ENCODE data around the gene ZNF521.

The ZNF521 gene

GRCh38 chr18:25171334-25171733 lies 180.6 kb downstream of the ZNF521 start (continued):
- TF ChIP-seq TSHZ2 (CRISPR knock-in tag; IDR thresholded peaks at IDR 0.05): no peak

DNA sequence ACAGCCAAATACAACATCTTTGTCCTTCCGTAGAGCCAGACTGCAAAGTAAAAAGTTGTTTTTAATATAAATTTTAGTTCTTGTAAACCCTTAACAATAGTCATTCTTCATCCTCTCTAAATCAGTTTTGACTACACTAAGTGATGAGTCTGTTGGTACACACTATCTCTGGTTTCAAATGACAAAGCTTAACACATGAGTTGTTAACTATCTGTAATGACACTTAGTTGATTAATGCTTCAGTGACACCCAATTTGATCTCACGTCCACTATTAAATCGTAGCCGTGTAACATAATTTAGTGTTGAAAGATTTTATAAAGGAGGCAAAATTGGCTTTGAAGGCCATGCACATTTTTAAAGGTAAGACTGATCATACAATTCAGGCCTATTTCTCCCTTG lies 181.6 kb downstream of the ZNF521 start:
- no peak for ATAC-seq
- no peak for TF ChIP-seq SNAI2 (CRISPR knock-in tag; IDR thresholded peaks at IDR 0.05)
- TF ChIP-seq TSHZ2 (CRISPR knock-in tag; IDR thresholded peaks at IDR 0.05): no peak
- TF ChIP-seq ZNF70 (CRISPR knock-in tag; IDR thresholded peaks at IDR 0.05): no peak
- TF ChIP-seq RARB (CRISPR knock-in tag; IDR thresholded peaks at IDR 0.05): no peak
- TF ChIP-seq PPARA (CRISPR knock-in tag; IDR thresholded peaks at IDR 0.05; ENCODE audit: borderline replicate concordance): no peak
- TF ChIP-seq TCF4 (CRISPR knock-in tag; IDR thresholded peaks at IDR 0.05; ENCODE audit: borderline replicate concordance): no peak
- no peak for TF ChIP-seq ZNF8 (CRISPR knock-in tag; IDR thresholded peaks at IDR 0.05)
- TF ChIP-seq ESRRG (CRISPR knock-in tag; IDR thresholded peaks at IDR 0.05): no peak
- no peak for TF ChIP-seq ZC3H10 (CRISPR knock-in tag; IDR thresholded peaks at IDR 0.05)
- TF ChIP-seq ZNF565 (CRISPR knock-in tag; conservative IDR thresholded peaks at IDR 0.05; ENCODE audit: low read depth): no peak
- TF ChIP-seq ARNTL (CRISPR knock-in tag; IDR thresholded peaks at IDR 0.05; ENCODE audit: borderline replicate concordance, low read depth): no peak
- TF ChIP-seq, protein P1, sequence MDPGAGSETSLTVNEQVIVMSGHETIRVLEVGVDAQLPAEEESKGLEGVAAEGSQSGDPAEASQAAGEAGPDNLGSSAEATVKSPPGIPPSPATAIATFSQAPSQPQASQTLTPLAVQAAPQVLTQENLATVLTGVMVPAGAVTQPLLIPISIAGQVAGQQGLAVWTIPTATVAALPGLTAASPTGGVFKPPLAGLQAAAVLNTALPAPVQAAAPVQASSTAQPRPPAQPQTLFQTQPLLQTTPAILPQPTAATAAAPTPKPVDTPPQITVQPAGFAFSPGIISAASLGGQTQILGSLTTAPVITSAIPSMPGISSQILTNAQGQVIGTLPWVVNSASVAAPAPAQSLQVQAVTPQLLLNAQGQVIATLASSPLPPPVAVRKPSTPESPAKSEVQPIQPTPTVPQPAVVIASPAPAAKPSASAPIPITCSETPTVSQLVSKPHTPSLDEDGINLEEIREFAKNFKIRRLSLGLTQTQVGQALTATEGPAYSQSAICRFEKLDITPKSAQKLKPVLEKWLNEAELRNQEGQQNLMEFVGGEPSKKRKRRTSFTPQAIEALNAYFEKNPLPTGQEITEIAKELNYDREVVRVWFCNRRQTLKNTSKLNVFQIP (CRISPR knock-in tag; IDR thresholded peaks at IDR 0.05; ENCODE audit: borderline replicate concordance, low read depth): no peak
- TF ChIP-seq ZFP3 (CRISPR knock-in tag; IDR thresholded peaks at IDR 0.05): no peak
- TF ChIP-seq PATZ1 (CRISPR knock-in tag; IDR thresholded peaks at IDR 0.05; ENCODE audit: borderline replicate concordance): no peak
- TF ChIP-seq, protein P2, sequence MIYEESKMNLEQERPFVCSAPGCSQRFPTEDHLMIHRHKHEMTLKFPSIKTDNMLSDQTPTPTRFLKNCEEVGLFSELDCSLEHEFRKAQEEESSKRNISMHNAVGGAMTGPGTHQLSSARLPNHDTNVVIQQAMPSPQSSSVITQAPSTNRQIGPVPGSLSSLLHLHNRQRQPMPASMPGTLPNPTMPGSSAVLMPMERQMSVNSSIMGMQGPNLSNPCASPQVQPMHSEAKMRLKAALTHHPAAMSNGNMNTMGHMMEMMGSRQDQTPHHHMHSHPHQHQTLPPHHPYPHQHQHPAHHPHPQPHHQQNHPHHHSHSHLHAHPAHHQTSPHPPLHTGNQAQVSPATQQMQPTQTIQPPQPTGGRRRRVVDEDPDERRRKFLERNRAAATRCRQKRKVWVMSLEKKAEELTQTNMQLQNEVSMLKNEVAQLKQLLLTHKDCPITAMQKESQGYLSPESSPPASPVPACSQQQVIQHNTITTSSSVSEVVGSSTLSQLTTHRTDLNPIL (CRISPR knock-in tag; IDR thresholded peaks at IDR 0.05; ENCODE audit: low read depth): no peak
- TF ChIP-seq TOX (CRISPR knock-in tag; IDR thresholded peaks at IDR 0.05; ENCODE audit: borderline replicate concordance): no peak
- TF ChIP-seq GLIS3 (CRISPR knock-in tag; IDR thresholded peaks at IDR 0.05): no peak

DNA sequence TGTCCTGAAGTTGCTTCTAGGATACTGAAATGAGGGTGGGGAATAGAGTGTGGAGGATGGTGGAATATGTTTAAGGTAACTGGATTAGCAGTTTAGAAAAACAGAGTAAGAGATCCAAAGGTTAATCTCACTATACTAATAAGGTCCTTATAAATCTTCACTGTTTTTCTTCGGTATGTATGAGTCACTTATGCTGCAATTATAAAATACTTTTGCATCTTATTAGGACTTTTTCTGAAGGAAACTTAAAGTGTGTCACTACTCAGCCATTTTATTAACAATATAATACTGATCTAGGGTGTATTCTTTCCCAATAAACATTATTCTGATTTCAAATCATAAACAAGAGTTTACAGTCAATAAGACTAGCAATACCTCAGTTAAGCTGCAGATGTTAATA lies 182.3 kb downstream of the ZNF521 start:
- ATAC-seq: no peak
- no peak for TF ChIP-seq PPARA (CRISPR knock-in tag; IDR thresholded peaks at IDR 0.05; ENCODE audit: borderline replicate concordance)
- TF ChIP-seq, protein P2 (CRISPR knock-in tag; IDR thresholded peaks at IDR 0.05; ENCODE audit: low read depth): no peak
- no peak for TF ChIP-seq RARB (CRISPR knock-in tag; IDR thresholded peaks at IDR 0.05)
- no peak for TF ChIP-seq SNAI2 (CRISPR knock-in tag; IDR thresholded peaks at IDR 0.05)
- TF ChIP-seq TOX (CRISPR knock-in tag; IDR thresholded peaks at IDR 0.05; ENCODE audit: borderline replicate concordance): no peak
- TF ChIP-seq ZFP3 (CRISPR knock-in tag; IDR thresholded peaks at IDR 0.05): no peak
- TF ChIP-seq ZNF8 (CRISPR knock-in tag; IDR thresholded peaks at IDR 0.05): no peak
- no peak for TF ChIP-seq TSHZ2 (CRISPR knock-in tag; IDR thresholded peaks at IDR 0.05)
- TF ChIP-seq GLIS3 (CRISPR knock-in tag; IDR thresholded peaks at IDR 0.05): no peak
- TF ChIP-seq ZFP30 (CRISPR knock-in tag; IDR thresholded peaks at IDR 0.05): no peak
- TF ChIP-seq, protein P3, sequence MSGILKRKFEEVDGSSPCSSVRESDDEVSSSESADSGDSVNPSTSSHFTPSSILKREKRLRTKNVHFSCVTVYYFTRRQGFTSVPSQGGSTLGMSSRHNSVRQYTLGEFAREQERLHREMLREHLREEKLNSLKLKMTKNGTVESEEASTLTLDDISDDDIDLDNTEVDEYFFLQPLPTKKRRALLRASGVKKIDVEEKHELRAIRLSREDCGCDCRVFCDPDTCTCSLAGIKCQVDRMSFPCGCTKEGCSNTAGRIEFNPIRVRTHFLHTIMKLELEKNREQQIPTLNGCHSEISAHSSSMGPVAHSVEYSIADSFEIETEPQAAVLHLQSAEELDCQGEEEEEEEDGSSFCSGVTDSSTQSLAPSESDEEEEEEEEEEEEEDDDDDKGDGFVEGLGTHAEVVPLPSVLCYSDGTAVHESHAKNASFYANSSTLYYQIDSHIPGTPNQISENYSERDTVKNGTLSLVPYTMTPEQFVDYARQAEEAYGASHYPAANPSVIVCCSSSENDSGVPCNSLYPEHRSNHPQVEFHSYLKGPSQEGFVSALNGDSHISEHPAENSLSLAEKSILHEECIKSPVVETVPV (CRISPR knock-in tag; IDR thresholded peaks at IDR 0.05): no peak
- TF ChIP-seq ESRRG (CRISPR knock-in tag; IDR thresholded peaks at IDR 0.05): no peak
- TF ChIP-seq ZNF70 (CRISPR knock-in tag; IDR thresholded peaks at IDR 0.05): no peak

All from SK-N-SH treated with all-trans-retinoic acid at 6 μM for 48 hours (cell line).